Right lobe of liver (tissue), 4 donors: ENCODE measurements around the gene HIF1A.

Source experiments
- CTCF ChIP-seq, 4 donors: fragments of 200-600 bp in 3 of 4; fragments of 450-650 bp in 1 of 4; IDR thresholded peaks; one replicate each; pipeline versions ENCODE4 v1.5.1 to v1.8.0; 2016 to 2022; ENCODE audit warnings: antibody characterized with exemption in 4 of 4, mild to moderate bottlenecking in 2 of 4
- POLR2A ChIP-seq: fragments of 450-650 bp; IDR thresholded peaks from one replicate; pipeline ENCODE4 v1.6.1; 2017; ENCODE audit warnings: antibody characterized with exemption, mild to moderate bottlenecking
- donor health status: DM: no; HTN: no; CAD: no.
- donor health status: DM: no; HTN: no; CAD: no.
- donor health status: DM: no; HTN: yes; CAD: no.

GRCh38 chr14:61654026-61654425 is 41.3 kb upstream of the HIF1A start:
- TF ChIP-seq POLR2A (no peak), CTCF (IDR thresholded peaks at IDR 0.05) (no peak)
